Esophagus mucosa (tissue), 1 donor: ENCODE data around the gene TOR1AIP2. TPM values are rescaled to one million over a fixed set of nuclear protein-coding genes. Genes with fewer than 3 reads are reported as not detected.

ENCODE experiments used
- ATAC-seq: fragments of 200-7000 bp; cut with Tn5 transposase; one replicate; pipeline ENCODE4 v1.9.1; 2020
- total RNA-seq: library from RNA; stranded (reverse); gene quantifications from one replicate; pipeline ENCODE4 v1.2.4, GENCODE V29; 2023
- donor health status: DM: yes; HTN: yes; CAD: no.

TOR1AIP2 gene
- total RNA-seq = 42.7 TPM

DNA sequence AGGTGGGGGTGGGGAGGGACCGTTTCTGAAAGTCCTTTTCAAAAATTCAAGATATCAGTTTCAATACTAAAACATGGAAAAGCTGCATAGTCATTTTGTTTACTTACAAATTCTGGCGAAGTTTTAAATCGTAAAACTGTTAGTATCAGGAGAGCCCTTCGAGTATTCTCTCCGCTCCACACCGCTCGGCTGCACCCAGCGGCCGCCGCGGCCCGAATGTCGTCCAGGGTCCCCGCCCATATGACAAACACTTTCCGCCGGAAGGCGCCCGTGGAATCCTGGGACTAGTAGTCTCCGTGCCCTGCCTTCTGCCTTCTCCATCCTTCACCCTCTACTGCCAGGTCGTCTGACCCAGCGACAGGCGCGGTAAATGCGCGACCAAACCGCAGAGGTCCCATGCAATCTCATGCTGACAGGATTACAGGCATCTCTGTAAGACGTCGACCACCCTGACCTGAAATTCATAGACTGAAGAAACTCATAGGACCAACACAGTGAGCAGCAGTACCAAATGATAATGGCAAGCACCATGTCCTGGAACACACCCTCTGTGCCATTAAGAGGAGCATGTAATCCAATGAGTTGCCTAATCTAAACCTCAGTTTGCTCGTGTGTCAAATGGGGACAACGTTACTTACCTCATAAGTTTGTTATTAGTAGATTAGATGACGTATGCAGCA is at the start of gene TOR1AIP2:
Gene TOR1AIP2, minus strand, starts transcription at position 218 of the 680 bp plus-strand sequence. CDS start 25,138 bp downstream, outside the sequence.
- peak; percentile 80 for ATAC-seq

- no peak for ATAC-seq
Measured at GRCh38 chr1:179926850-179927205, 49.2 kb upstream of the TOR1AIP2 start.

GRCh38 chr1:179925922-179926849 is 48.6 kb upstream of the TOR1AIP2 start:
- peak; percentile 85 for ATAC-seq

- ATAC-seq = no peak
Measured at GRCh38 chr1:179925302-179925701, 47.7 kb upstream of the TOR1AIP2 start.

DNA sequence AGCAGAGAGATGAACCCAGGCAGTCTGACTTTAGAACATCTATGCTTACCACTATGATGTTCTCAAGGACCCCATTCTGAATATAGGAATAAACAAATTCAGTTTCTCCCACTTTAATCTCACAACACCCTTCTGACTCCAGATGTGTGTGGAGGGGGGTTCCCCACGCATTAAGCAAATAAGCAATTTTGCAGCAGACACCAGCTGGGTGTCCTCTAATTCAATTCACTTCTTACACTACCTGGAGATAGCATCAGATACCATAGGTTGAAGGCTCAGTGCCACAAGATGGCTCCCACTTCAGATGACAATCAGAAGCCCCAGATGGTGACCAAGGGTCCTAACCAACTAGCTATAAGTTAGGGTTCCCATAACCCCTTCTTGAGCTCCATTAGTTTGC is 46.7 kb upstream of the TOR1AIP2 start:
- ATAC-seq = no peak

DNA sequence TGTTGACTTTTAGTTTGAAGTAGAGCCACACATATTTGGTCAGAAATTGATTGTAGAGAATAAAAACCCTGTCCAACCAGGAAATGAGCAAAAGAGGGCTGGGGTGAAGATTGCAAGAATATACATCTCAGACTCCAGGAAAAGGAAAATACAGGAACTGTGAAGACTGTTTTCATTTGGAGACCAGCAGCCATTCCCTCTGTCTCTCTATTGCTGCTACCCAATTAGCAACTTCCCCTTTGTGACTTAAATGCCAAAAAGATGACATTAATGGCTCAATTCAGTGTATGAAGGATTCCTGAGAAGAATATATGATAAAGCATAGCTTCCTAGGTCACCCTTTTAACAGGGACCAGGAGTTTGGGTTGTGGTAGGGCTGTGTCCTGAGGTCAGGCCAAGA is 45.4 kb upstream of the TOR1AIP2 start:
- no peak for ATAC-seq

DNA sequence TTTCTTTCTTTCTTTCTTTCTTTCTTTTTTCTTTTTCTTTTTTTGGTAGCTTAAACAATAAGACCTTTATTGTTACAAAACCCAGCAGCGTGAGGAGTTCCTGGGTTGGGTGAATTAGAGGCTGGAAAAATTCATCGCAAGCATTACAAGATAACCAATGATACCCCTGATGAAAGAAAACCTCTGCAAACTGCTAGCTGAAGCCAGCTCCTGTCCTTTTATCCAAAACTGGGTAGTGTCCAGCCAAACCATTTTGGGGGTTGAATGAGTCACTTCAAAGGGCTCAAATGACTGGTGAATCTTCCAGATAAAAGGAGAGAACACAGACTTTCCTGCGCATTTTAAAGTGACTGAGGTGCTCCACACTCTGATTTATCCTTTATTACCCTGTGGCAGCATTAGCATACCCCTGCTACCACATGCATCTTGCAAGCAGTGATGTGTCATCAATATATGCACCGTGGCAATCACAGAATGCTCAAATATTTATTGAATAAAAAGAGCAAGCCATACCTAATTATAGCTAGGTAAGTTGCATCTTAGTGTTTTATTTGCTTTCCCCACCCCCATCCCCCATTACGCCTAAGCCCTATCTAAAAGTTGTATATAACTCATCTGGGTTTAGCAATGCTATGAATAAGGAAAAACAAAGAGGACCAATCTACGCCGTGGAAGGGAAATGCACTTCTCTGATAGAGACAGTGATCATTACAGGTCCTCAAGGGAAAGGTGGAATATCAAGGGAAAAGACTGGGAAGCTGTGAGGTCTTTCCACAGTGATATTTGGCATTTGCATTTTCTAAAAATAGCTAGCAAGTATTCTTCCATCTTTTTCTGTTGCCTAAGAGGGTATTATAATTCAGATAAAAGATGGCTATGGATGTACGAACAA is 44.6 kb upstream of the TOR1AIP2 start:
- no peak for ATAC-seq

- no peak for ATAC-seq
Measured at GRCh38 chr1:179921472-179921871, 43.9 kb upstream of the TOR1AIP2 start.

- ATAC-seq = no peak
Measured at GRCh38 chr1:179917601-179918429, 40.2 kb upstream of the TOR1AIP2 start.

- ATAC-seq = no peak
Measured at GRCh38 chr1:179911812-179912211, 34.2 kb upstream of the TOR1AIP2 start.

- no peak for ATAC-seq
Measured at GRCh38 chr1:179910934-179911333, 33.3 kb upstream of the TOR1AIP2 start.

- ATAC-seq = no peak
Measured at GRCh38 chr1:179889589-179889988, 12.0 kb upstream of the TOR1AIP2 start.

- no peak for ATAC-seq
Measured at GRCh38 chr1:179888071-179888470, 10.5 kb upstream of the TOR1AIP2 start.

- peak; percentile 59 for ATAC-seq
Measured at GRCh38 chr1:179883745-179884138, 6.1 kb upstream of the TOR1AIP2 start.

DNA sequence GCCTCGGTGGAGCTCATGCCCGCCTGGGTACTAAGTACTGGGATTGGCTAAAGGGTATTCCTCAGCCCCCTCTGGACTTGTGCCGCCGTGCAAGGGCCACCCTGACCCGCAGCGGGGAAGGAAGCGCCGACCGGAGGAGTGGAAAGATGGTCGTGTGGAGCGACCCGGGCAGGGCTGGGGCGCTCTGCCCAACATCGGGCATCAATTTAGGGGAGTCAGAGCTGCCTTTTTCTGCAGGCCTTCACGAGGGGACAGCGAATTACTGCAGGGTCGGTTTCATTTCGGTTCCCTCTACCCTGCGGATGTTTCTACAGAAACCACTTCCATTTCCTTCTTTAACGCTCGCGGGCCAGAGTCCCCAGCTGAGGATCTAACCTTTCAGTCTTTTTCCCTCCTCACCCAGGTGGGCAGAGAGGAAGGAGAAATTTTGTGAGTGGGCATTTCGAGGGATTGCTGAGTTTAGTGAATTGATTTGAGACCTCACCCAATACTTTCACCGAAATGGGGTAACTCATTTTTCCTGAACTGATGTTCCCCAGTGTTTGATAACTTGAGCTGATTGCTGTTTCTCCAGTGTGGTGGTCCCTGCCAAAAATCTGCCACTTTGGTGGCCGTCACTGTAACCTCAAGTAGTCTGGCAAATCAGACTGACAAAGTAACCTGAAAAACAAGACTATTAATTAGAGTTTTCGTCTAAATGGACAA is 5.6 kb upstream of the TOR1AIP2 start:
- ATAC-seq = no peak

DNA sequence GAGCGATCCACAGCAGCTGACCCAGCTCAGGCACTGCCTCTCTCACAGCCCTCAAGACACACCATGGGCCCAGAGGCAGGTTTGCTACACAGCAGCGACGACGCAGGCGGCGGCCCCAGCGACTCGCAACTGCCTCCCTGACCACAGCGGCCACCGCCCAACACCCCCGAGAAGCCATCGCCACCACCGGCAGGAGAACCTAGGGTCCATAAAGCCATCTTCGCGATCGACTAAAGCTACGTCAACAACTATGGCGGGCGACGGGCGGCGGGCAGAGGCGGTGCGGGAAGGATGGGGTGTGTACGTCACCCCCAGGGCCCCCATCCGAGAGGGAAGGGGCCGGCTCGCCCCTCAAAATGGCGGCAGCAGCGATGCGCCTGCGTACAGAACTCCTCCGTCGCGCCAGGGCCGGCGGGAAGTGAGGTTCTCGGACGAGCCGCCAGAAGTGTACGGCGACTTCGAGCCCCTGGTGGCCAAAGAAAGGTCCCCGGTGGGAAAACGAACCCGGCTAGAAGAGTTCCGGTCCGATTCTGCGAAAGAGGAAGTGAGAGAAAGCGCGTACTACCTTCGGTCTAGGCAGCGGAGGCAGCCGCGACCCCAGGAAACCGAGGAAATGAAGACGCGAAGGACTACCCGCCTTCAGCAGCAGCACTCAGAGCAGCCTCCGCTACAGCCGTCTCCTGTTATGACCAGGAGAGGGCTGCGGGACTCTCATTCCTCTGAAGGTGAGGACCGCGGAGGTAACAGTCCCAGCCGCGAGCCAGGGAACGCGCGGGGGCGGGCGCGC is 4.8 kb upstream of the TOR1AIP2 start, which contains the start of gene TOR1AIP1:
Gene TOR1AIP1, plus strand, starts transcription at position 33 of the 787 bp plus-strand sequence. Its CDS starts 218 bp downstream, at position 251.
- peak; percentile 94 for ATAC-seq

GRCh38 chr1:179881642-179882252 is 4.1 kb upstream of the TOR1AIP2 start:
- ATAC-seq = no peak

DNA sequence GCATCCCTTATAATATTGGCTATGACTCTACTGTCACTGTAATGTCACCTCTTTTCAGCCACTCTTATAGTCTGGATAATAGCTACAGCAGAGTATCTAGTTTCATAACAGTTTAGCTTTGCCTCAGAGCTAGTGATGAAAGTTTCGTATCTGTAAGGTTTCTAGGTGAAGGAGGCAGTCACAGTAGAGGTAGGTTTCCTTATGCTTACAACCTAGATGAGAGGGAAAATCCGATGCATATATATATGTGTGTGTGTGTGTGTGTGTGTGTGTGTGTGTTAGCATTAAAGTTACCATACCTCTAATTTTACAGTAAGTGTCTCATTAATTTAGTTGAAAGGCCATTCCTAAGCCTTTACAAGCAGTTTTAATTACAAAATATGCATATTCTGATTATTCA is 2.2 kb upstream of the TOR1AIP2 start:
- ATAC-seq = no peak

GRCh38 chr1:179876300-179876715 is 1.3 kb downstream of the TOR1AIP2 start:
- peak; percentile 49 for ATAC-seq
